HepG2 (cell line): ENCODE data around the gene MYLK3. TPM values are rescaled to one million over a fixed set of nuclear protein-coding genes. Genes with fewer than 3 reads are reported as not detected.

Source experiments
- ARID4A ChIP-seq: sonication (generic); formaldehyde crosslinking; IDR thresholded peaks from 2 replicates; pipeline ENCODE4 v1.5.0; 2020; ENCODE audit warnings: mild to moderate bottlenecking, missing genetic modification reagents, borderline replicate concordance
- ARNTL ChIP-seq: sonication (generic); formaldehyde crosslinking; IDR thresholded peaks from 2 replicates; pipeline ENCODE4 v1.4.0; 2020; ENCODE audit warnings: mild to moderate bottlenecking, missing genetic modification reagents
- BORCS8-MEF2B ChIP-seq: sonication (generic); formaldehyde crosslinking; IDR thresholded peaks from 2 replicates; pipeline ENCODE4 v1.8.0; 2022; ENCODE audit warnings: mild to moderate bottlenecking, missing genetic modification reagents
- DBP ChIP-seq: sonication (generic); formaldehyde crosslinking; IDR thresholded peaks from 2 replicates; pipeline ENCODE4 v1.4.0; 2020; ENCODE audit warnings: missing genetic modification reagents; ENCODE audit errors: not compliant biosample characterization
- PITX1 ChIP-seq: sonication (generic); formaldehyde crosslinking; IDR thresholded peaks from 2 replicates; pipeline ENCODE4 v1.5.1; 2020; ENCODE audit warnings: mild to moderate bottlenecking, missing genetic modification reagents
- SRY ChIP-seq: sonication (generic); formaldehyde crosslinking; IDR thresholded peaks from 2 replicates; pipeline ENCODE4 v1.8.0; 2022; ENCODE audit warnings: mild to moderate bottlenecking, missing genetic modification reagents
- TARDBP ChIP-seq: sonication (generic); formaldehyde crosslinking; IDR thresholded peaks from 2 replicates; pipeline ENCODE4 v1.8.0; 2022; ENCODE audit warnings: mild to moderate bottlenecking, missing genetic modification reagents
- ZNF552 ChIP-seq: sonication (generic); formaldehyde crosslinking; IDR thresholded peaks from 2 replicates; pipeline ENCODE4 v1.9.0; 2022; ENCODE audit warnings: missing genetic modification reagents, mild to moderate bottlenecking, borderline replicate concordance
- ZNF646 ChIP-seq: sonication (generic); formaldehyde crosslinking; IDR thresholded peaks from 2 replicates; pipeline ENCODE4 v1.9.0; 2021; ENCODE audit warnings: mild to moderate bottlenecking, missing genetic modification reagents
- ZNF691 ChIP-seq: sonication (generic); formaldehyde crosslinking; IDR thresholded peaks from 2 replicates; pipeline ENCODE4 v1.4.0; 2020; ENCODE audit warnings: missing genetic modification reagents, low read depth, mild to moderate bottlenecking, borderline replicate concordance
- ZNF737 ChIP-seq: sonication (generic); formaldehyde crosslinking; IDR thresholded peaks from 2 replicates; pipeline ENCODE4 v1.5.0; 2020; ENCODE audit warnings: missing genetic modification reagents, mild to moderate bottlenecking, borderline replicate concordance
- polyA plus RNA-seq, 8 experiments: library from polyadenylated mRNA; depleted of rRNA in 3 of 8; stranded (reverse) in 7 of 8; unstranded in 1 of 8; fragments of >200 nt; fragmentation: Illumina TruSeq in 4 of 8; extraction: Trizol in 4 of 8; gene quantifications; 2 replicates each; pipeline versions ENCODE4 v1.2.1 to v1.2.3, GENCODE V29; 2011 to 2016; ENCODE audit warnings: low read depth in 4 of 8, missing spikeins in 1 of 8, mixed read lengths in 1 of 8; ENCODE audit not compliant: insufficient read depth in 1 of 8
- total RNA-seq, 5 experiments: library from RNA; depleted of rRNA; stranded (reverse); fragments of >200 nt; fragmentation: Illumina TruSeq; extraction: Trizol; gene quantifications; 2 replicates each; pipeline ENCODE4 v1.2.3, GENCODE V29; 2016; ENCODE audit warnings: low read depth in 1 of 5
- TF ChIP-seq, protein P1 (sequence below): sonication (generic); formaldehyde crosslinking; IDR thresholded peaks from 2 replicates; pipeline ENCODE4 v1.4.0; 2020; ENCODE audit warnings: missing genetic modification reagents

MYLK3 gene
- total and polyA plus RNA-seq, 2 of the 13 experiments (the other 11 are each of a cell fraction or from before 2014, with no cell fraction given), result 0.04 to 0.18 TPM

DNA sequence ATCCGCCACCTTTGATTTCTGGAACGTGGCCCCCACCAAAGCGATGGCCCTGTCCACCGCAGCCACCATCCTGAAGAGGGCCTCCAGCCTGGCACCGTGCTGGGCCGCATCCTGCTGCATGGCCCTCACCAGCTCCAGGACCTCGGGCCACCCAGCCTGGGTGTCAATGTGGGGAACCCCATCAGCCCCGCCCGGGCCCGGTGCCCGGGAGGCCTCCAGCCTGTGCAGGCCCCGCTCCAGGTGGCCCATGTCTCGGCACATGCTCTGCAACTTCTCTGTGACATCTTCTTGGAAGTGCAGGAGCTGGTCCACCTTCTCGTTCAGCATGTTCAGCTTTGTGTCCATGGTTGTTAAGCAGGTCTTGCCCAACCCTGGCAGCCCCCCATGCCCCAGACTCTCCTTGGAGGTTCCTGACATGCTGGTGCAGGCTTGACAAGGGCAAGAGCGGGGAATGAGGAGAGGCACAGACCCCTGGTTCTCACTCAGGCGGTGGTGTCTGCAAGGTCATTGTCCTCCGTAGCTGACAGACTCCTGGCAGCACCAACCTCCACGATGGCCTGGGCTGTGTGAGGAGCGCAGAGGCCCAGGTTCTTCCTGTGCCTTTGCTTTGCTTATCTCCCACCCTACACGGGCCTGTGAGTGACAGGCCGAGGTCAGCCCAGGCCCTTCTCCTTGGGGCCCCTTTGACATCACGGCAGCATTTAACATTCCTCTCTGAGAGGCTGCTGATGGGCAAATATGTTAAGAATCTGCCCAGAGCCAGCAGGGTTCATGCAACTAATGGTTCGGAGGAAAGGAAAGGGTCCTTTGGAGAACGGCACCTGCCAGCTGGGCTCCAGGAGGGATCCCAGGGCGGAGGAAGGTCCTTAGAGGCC, at the start of gene MYLK3 (continued):
- TF ChIP-seq ZNF646 (no peak), ARID4A (CRISPR knock-in tag) (0 out of 2 replicates have a peak, but pooled peaks have one; percentile 4), BORCS8-MEF2B (CRISPR knock-in tag) (0 out of 2 replicates have a peak, but pooled peaks have one; percentile 30), ZNF552 (CRISPR knock-in tag) (0 out of 2 replicates have a peak, but pooled peaks have one; percentile 60), PITX1 (CRISPR knock-in tag) (0 out of 2 replicates have a peak, but pooled peaks have one; percentile 2), ZNF691 (CRISPR knock-in tag) (0 out of 2 replicates have a peak, but pooled peaks have one; percentile 48), ZNF737 (CRISPR knock-in tag) (0 out of 2 replicates have a peak, but pooled peaks have one; percentile 48), SRY (CRISPR knock-in tag) (no peak), DBP (CRISPR knock-in tag) (no peak), ARNTL (CRISPR knock-in tag) (0 out of 2 replicates have a peak, but pooled peaks have one; percentile 37), TARDBP (CRISPR knock-in tag) (0 out of 2 replicates have a peak, but pooled peaks have one; percentile 10)
- TF ChIP-seq, protein P1, sequence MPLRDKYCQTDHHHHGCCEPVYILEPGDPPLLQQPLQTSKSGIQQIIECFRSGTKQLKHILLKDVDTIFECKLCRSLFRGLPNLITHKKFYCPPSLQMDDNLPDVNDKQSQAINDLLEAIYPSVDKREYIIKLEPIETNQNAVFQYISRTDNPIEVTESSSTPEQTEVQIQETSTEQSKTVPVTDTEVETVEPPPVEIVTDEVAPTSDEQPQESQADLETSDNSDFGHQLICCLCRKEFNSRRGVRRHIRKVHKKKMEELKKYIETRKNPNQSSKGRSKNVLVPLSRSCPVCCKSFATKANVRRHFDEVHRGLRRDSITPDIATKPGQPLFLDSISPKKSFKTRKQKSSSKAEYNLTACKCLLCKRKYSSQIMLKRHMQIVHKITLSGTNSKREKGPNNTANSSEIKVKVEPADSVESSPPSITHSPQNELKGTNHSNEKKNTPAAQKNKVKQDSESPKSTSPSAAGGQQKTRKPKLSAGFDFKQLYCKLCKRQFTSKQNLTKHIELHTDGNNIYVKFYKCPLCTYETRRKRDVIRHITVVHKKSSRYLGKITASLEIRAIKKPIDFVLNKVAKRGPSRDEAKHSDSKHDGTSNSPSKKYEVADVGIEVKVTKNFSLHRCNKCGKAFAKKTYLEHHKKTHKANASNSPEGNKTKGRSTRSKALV (CRISPR knock-in tag), result no peak
